Measurements from ENCODE around the gene ACBD4. TPM values are rescaled to one million over a fixed set of nuclear protein-coding genes. Genes with fewer than 3 reads are reported as not detected.

ACBD4 gene
- total RNA-seq, 2 donors from 2014 or later = 17.9 to 20.1 TPM

DNA sequence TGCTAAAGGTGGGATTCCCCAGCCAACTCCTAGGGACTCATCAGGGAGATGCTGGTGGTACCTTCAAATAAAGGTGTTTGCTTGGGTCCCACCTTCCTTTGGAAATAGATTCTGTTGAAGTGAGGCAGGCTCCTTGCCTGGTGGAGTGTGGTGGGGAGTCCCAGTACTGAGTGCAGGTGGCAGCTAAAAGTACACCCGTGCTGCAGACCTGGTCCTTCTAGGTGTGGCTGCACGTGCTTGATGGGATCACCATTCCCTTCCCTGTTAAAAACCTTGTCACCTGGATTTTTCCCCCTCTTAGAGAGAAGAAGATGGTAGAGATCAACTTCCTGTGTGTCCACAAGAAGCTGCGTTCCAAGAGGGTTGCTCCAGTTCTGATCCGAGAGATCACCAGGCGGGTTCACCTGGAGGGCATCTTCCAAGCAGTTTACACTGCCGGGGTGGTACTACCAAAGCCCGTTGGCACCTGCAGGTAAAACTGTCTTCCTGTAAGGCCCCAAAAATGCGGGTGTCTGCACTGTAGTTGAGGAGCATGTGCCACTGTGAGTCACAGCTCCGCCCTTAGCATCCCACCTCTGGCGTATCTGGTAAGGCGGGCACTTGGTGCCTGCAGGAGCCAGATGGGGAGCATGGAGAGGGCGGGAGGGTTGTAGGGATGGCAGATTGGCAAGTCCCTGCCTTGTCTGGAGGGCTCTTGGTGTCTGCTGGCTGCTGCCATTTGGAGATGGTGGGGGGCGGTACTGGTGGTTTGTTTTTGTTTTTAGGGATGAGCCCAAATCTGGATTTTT, 37.2 kb upstream of the ACBD4 start:
- no peaks in the 10 kb centered on the region for H3K27me3 Mint-ChIP-seq (ENCODE audit: low read depth)
- no peaks in the 10 kb centered on the region for H3K9me3 Mint-ChIP-seq
- ATAC-seq (replicated peaks in 1 of 2) (no peak), DNase-seq (no peak)
- no peak overlapping the region for H3K27ac Mint-ChIP-seq
- no peaks in the 10 kb centered on the region for H3K4me1 Mint-ChIP-seq (ENCODE audit: low read depth)
- peaks cover 6 to 27% of the 10 kb centered on the region in 2 donors for H3K36me3 Mint-ChIP-seq (ENCODE audit: insufficient read depth in 2 of 2)
- H3K4me3 Mint-ChIP-seq = no peak overlapping the region

DNA sequence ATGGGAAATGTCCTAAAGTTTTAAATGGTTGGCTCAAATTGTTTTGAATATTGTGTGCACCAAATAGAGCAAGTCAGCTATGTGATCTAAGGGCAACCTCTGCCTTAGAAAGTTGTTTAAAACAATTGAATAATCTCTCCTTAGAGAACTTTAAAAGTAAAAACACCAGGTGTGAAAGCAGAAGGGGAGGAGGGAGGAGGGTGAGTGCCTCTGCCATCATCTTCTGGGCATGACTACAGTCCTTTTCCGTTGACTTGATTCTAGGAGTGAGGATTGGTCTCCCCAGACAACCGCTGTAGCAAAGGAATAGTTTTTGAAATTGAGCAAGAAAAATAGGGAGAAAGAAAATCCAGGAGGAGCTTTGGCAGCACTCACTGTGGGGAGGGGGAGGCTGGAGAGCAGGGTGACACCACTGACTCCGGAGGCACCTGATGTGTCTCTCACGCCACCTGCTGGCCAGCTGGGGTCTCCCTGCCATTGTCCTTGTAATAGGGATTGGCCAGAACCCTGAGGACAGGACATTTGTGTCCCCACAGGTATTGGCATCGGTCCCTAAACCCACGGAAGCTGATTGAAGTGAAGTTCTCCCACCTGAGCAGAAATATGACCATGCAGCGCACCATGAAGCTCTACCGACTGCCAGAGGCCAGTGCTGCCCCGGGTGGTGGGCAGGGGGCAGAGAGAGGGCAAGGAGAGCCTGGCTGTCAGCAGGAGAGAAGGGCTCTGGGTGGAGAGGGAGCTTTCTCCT, 36.4 kb upstream of the ACBD4 start:
- Mint-ChIP-seq H3K27me3 (ENCODE audit: low read depth) (no peaks in the 10 kb centered on the region), H3K9me3 (no peaks in the 10 kb centered on the region), H3K27ac (no peak overlapping the region), H3K36me3 (ENCODE audit: insufficient read depth in 2 of 2) (peaks cover 6 to 25% of the 10 kb centered on the region in 2 donors), H3K4me1 (ENCODE audit: low read depth) (no peaks in the 10 kb centered on the region), H3K4me3 (no peak overlapping the region)
- peak; percentile 84 to 88 for ATAC-seq (replicated peaks in 1 of 2)
- DNase-seq = peak; percentile 82

GRCh38 chr17:45101546-45101882, 34.0 kb upstream of the ACBD4 start:
- ATAC-seq (replicated peaks in 1 of 2) (no peak), DNase-seq (no peak)
- H3K4me1 Mint-ChIP-seq (ENCODE audit: low read depth) = no peaks in the 10 kb centered on the region
- H3K4me3 Mint-ChIP-seq = no peak overlapping the region
- peaks cover 8 to 22% of the 10 kb centered on the region in 2 donors for H3K36me3 Mint-ChIP-seq (ENCODE audit: insufficient read depth in 2 of 2)
- no peaks in the 10 kb centered on the region for H3K27me3 Mint-ChIP-seq (ENCODE audit: low read depth)
- H3K9me3 Mint-ChIP-seq = no peaks in the 10 kb centered on the region
- no peak overlapping the region for H3K27ac Mint-ChIP-seq

- Mint-ChIP-seq H3K4me1 (ENCODE audit: low read depth) (no peaks in the 10 kb centered on the region), H3K27ac (no peak overlapping the region), H3K4me3 (no peak overlapping the region), H3K27me3 (ENCODE audit: low read depth) (no peaks in the 10 kb centered on the region), H3K9me3 (no peaks in the 10 kb centered on the region), H3K36me3 (ENCODE audit: insufficient read depth in 2 of 2) (peaks cover 8 to 21% of the 10 kb centered on the region in 2 donors)
- ATAC-seq (replicated peaks in 1 of 2) = no peak
- DNase-seq = no peak
Observed at GRCh38 chr17:45101883-45102811, 33.3 kb upstream of the ACBD4 start.

- ATAC-seq (replicated peaks in 1 of 2) (no peak), DNase-seq (no peak)
- peaks cover 8 to 17% of the 10 kb centered on the region in 2 donors for H3K36me3 Mint-ChIP-seq (ENCODE audit: insufficient read depth in 2 of 2)
- H3K27me3 Mint-ChIP-seq (ENCODE audit: low read depth) = no peaks in the 10 kb centered on the region
- H3K4me1 Mint-ChIP-seq (ENCODE audit: low read depth) = no peaks in the 10 kb centered on the region
- H3K9me3 Mint-ChIP-seq = no peaks in the 10 kb centered on the region
- no peak overlapping the region for H3K4me3 Mint-ChIP-seq
- no peak overlapping the region for H3K27ac Mint-ChIP-seq
Observed at GRCh38 chr17:45102856-45103255, 32.6 kb upstream of the ACBD4 start.

GRCh38 chr17:45103269-45103795, 32.2 kb upstream of the ACBD4 start:
- Mint-ChIP-seq H3K4me1 (ENCODE audit: low read depth) (no peaks in the 10 kb centered on the region), H3K9me3 (no peaks in the 10 kb centered on the region), H3K36me3 (ENCODE audit: insufficient read depth in 2 of 2) (peaks cover 8 to 12% of the 10 kb centered on the region in 2 donors), H3K27ac (no peak overlapping the region), H3K27me3 (ENCODE audit: low read depth) (no peaks in the 10 kb centered on the region), H3K4me3 (no peak overlapping the region)
- no peak for ATAC-seq (replicated peaks in 1 of 2)
- no peak for DNase-seq

- DNase-seq (no peak), ATAC-seq (replicated peaks in 1 of 2) (no peak)
- Mint-ChIP-seq H3K27me3 (ENCODE audit: low read depth) (no peaks in the 10 kb centered on the region), H3K4me3 (no peak overlapping the region), H3K9me3 (no peaks in the 10 kb centered on the region), H3K27ac (no peak overlapping the region), H3K36me3 (ENCODE audit: insufficient read depth in 2 of 2) (peaks cover 6 to 9% of the 10 kb centered on the region in 2 donors), H3K4me1 (ENCODE audit: low read depth) (no peaks in the 10 kb centered on the region)
Observed at GRCh38 chr17:45104029-45104428, 31.5 kb upstream of the ACBD4 start.

- ATAC-seq (replicated peaks in 1 of 2) (no peak), DNase-seq (no peak)
- H3K9me3 Mint-ChIP-seq = no peaks in the 10 kb centered on the region
- H3K36me3 Mint-ChIP-seq (ENCODE audit: insufficient read depth in 2 of 2) = peaks cover 6% of the 10 kb centered on the region in 2 donors
- no peak overlapping the region for H3K27ac Mint-ChIP-seq
- no peaks in the 10 kb centered on the region for H3K27me3 Mint-ChIP-seq (ENCODE audit: low read depth)
- no peaks in the 10 kb centered on the region for H3K4me1 Mint-ChIP-seq (ENCODE audit: low read depth)
- no peak overlapping the region for H3K4me3 Mint-ChIP-seq
Observed at GRCh38 chr17:45104497-45104896, 31.0 kb upstream of the ACBD4 start.

DNA sequence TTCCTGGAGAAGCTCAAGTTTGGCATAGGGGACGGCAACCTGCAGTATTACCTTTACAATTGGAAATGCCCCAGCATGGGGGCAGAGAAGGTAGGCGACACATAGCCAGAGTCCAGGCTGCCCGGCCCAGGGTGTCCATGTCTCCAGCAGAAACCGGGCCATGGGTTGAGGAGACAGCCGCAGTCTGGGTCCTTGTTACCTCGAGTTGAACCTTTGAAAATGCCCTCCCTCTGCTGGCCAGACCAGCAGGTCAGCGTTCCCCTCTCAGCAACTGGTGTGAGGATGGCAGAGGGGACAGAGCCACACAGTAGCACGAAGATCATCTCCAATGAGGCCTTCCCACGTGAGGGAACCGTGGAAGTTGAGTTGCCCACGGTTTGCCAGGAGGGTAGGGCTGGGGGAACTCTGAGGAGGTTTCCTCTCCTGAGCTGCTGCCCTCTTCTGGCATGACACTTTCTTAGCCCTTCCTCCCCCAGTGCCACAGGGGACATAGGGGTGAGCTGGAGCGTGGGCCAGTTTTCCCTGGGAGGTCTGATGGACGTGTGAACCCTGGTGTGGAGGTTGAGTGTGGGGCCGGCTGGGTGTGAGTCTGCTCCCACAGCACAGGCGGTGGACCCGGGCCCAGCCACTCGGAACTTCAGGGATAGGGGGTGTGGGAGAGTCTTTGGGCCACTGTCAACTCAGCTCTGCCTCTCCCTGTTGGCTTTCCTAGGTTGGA, 30.4 kb upstream of the ACBD4 start:
- Mint-ChIP-seq H3K27ac (no peak overlapping the region), H3K4me3 (no peak overlapping the region), H3K36me3 (ENCODE audit: insufficient read depth in 2 of 2) (peaks cover 6% of the 10 kb centered on the region in 2 donors), H3K27me3 (ENCODE audit: low read depth) (no peaks in the 10 kb centered on the region), H3K4me1 (ENCODE audit: low read depth) (no peaks in the 10 kb centered on the region), H3K9me3 (no peaks in the 10 kb centered on the region)
- no peak for ATAC-seq (replicated peaks in 1 of 2)
- DNase-seq = no peak

DNA sequence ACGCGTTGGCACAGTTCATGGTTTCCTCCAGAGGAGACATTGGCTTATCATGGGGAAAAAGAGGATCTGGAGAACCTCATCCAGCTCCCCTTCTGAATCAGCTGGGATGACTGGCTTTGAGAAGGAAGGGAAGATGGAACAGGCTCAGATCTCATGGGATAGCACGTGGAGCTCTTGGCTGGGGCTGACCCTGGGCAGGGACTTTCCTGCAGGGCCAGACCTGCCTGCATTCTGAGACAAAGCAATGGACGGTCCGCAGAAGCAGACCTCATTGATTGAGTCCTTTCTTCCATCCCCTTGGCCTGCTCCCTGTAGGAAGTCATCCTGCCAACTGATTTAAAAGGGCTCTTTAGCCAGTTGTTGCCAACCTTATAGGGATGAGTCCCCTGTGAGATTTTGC, 29.4 kb upstream of the ACBD4 start:
- H3K27ac Mint-ChIP-seq = no peak overlapping the region
- peaks cover 6% of the 10 kb centered on the region in 2 donors for H3K36me3 Mint-ChIP-seq (ENCODE audit: insufficient read depth in 2 of 2)
- DNase-seq = no peak
- no peak overlapping the region for H3K4me3 Mint-ChIP-seq
- no peaks in the 10 kb centered on the region for H3K9me3 Mint-ChIP-seq
- no peaks in the 10 kb centered on the region for H3K27me3 Mint-ChIP-seq (ENCODE audit: low read depth)
- no peak for ATAC-seq (replicated peaks in 1 of 2)
- H3K4me1 Mint-ChIP-seq (ENCODE audit: low read depth) = no peaks in the 10 kb centered on the region

- no peak for ATAC-seq (replicated peaks in 1 of 2)
- DNase-seq = no peak
- no peaks in the 10 kb centered on the region for H3K9me3 Mint-ChIP-seq
- peaks cover 6% of the 10 kb centered on the region in 2 donors for H3K36me3 Mint-ChIP-seq (ENCODE audit: insufficient read depth in 2 of 2)
- no peak overlapping the region for H3K27ac Mint-ChIP-seq
- no peaks in the 10 kb centered on the region for H3K4me1 Mint-ChIP-seq (ENCODE audit: low read depth)
- no peak overlapping the region for H3K4me3 Mint-ChIP-seq
- H3K27me3 Mint-ChIP-seq (ENCODE audit: low read depth) = no peaks in the 10 kb centered on the region
Observed at GRCh38 chr17:45106582-45106981, 28.9 kb upstream of the ACBD4 start.

DNA sequence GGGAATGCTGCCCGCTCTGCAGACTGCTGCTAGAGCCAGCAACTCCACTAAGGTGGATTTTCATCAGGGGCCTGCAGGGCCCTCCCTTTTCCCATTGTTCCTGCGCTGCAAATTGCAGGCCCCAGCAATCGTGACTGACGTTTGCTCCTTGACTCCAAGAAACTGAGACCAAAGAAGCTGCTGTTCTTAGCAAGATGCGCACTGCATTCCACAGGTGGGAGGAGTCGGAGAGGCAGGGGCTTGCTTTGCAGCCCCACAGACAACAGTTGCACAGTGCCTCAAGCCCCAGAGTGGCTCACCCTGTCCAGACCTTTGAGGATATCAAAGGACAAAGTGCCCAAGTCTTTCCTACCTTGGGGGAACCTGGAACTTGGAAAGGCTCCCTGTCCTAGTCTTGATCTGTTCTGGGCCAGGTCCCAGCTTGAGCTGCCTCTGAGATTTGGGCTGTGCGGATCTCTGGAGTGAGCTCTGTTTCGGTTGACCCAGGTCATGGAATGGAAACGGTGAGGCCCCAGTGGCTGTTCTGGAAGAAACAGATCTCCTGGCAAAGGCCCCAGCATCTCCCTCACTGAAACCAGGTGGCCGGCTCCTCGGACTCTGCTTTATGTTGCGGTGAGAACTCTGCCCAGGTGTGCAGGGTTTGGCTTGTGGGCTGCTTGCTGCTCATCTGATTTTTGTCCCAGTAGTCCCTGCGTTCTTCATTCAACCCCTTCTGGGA, 28.0 kb upstream of the ACBD4 start:
- Mint-ChIP-seq H3K9me3 (no peaks in the 10 kb centered on the region), H3K4me3 (no peak overlapping the region), H3K36me3 (ENCODE audit: insufficient read depth in 2 of 2) (peaks cover 1 to 3% of the 10 kb centered on the region in 2 donors), H3K27me3 (ENCODE audit: low read depth) (no peaks in the 10 kb centered on the region), H3K27ac (no peak overlapping the region), H3K4me1 (ENCODE audit: low read depth) (no peaks in the 10 kb centered on the region)
- ATAC-seq (replicated peaks in 1 of 2) = no peak
- DNase-seq = no peak
